A673 (cell line): ENCODE measurements around the gene ZNF57.

Source experiments
- EZH2 ChIP-seq: fragments of 200-600 bp; sonication (generic); IDR thresholded peaks from 2 replicates; pipeline ENCODE4 v1.6.1; 2017; ENCODE audit warnings: borderline replicate concordance, low read depth, mild to moderate bottlenecking, mixed read lengths, antibody characterized with exemption, low read length; ENCODE audit not compliant: poor library complexity, severe bottlenecking
- TF ChIP-seq, protein P1 (sequence below): fragments of 300-800, 200-600 bp; sonication (generic); conservative IDR thresholded peaks from 2 replicates; pipeline ENCODE4 v1.5.1; 2017; ENCODE audit warnings: low read depth, mild to moderate bottlenecking, antibody characterized with exemption, low read length, moderate library complexity, mixed read lengths

- TF ChIP-seq, protein P1, sequence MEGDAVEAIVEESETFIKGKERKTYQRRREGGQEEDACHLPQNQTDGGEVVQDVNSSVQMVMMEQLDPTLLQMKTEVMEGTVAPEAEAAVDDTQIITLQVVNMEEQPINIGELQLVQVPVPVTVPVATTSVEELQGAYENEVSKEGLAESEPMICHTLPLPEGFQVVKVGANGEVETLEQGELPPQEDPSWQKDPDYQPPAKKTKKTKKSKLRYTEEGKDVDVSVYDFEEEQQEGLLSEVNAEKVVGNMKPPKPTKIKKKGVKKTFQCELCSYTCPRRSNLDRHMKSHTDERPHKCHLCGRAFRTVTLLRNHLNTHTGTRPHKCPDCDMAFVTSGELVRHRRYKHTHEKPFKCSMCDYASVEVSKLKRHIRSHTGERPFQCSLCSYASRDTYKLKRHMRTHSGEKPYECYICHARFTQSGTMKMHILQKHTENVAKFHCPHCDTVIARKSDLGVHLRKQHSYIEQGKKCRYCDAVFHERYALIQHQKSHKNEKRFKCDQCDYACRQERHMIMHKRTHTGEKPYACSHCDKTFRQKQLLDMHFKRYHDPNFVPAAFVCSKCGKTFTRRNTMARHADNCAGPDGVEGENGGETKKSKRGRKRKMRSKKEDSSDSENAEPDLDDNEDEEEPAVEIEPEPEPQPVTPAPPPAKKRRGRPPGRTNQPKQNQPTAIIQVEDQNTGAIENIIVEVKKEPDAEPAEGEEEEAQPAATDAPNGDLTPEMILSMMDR, result no peak
- TF ChIP-seq EZH2, result no peak
These were observed 16.8 kb downstream of the ZNF57 start for GRCh38 chr19:2917275-2918184.
